NCI-H345 (cell line): ENCODE results near the gene B4GALT1.
"Not testable (repeated sequence)": the region's sequence is repeated elsewhere in the genome, so short reads cannot be mapped to it uniquely, and the experiment has no call there.

Source experiments
- DNase-seq: peaks from one replicate; lab custom pipeline; 2025; lab: John Stamatoyannopoulos, UW

B4GALT1 gene

DNA sequence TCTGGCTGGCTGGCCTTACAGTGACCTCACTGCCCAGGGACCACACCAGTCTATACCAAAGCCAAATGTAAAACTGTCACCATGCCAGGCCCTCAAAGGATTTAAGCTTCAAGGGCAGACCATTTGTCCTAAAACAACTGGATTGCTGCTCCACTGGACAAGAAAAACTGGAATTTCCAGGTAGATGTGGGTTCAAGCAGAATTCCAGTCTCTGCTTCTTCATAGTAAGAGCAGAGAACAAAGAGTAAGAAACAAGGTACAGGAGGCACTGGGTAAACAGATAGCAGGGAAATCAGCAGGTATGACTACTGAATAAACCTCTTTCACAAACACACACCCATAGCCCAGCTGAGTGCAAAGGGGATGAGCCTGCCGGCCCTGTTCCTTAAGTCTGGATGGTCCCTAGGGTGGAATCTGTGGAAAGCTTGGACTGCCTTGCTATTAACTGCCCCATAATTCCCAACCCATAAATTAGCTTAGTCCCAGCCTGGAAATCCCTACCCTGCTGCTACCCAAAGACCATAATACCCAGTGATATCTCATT, 5.5 kb downstream of the B4GALT1 start:
- DNase-seq = peak; percentile 65

DNA sequence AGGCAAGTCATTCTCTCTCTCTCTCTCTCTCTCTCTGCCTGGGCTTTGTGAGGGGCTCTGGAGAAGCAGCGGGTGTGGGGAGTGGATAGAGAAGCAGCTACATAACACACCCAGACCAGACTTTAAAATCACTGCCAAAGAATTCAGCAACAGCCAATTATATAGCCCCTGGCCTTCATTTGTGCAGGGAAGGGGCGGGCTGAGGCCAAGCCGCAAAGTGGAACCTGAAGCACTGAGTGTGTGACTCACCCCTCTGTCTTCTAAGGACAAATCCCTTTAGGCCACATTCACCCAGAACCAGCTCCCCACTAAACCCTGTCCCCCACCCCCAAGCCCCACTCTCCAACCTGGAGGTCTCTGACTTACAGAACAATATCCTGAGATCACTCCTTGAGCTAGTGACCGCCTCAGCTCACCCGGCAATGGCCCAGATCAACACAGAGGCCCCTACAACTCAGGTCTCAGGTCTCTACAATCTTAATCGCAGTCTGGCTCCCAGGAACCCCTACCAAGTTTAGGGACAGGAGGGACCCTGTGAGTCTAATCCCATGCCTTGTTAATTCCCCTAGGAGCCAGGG, 6.0 kb downstream of the B4GALT1 start:
- DNase-seq = no peak

DNA sequence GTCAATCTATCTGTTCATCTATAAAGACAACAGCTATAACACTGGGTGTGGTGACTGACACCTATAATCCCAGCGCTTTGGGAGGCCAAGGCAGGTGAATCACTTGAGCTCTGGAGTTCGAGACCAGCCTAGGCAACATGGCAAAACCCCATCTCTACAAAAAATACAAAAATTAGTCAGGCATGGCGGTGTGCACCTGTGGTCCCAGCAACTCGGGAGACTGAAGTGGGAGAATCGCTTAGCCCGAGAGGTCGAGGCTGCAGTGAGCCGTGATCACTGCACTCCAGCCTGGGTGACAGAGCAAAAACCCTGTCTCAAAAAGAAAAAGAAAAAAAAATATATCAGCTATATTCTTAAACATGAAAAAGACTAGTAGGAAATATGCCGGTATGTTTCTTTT, 6.7 kb downstream of the B4GALT1 start:
- not testable (repeated sequence) for DNase-seq

DNA sequence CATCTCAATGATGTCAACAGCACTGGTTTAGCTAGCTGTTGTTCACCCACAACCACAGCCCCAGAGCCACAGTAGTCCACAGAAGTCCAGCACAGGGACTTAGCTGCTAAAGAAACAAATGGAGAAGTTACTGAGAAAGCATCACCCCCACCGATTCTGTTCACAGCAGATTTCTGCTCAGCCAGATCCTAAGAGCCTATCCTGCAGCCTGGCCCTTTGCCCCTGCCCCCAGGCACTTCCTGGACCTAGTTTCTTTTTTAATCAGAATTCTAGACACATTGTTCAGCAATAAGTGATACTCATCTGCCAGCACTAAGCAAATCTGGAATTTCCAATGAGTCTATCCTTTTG, 7.4 kb downstream of the B4GALT1 start:
- DNase-seq = no peak

DNA sequence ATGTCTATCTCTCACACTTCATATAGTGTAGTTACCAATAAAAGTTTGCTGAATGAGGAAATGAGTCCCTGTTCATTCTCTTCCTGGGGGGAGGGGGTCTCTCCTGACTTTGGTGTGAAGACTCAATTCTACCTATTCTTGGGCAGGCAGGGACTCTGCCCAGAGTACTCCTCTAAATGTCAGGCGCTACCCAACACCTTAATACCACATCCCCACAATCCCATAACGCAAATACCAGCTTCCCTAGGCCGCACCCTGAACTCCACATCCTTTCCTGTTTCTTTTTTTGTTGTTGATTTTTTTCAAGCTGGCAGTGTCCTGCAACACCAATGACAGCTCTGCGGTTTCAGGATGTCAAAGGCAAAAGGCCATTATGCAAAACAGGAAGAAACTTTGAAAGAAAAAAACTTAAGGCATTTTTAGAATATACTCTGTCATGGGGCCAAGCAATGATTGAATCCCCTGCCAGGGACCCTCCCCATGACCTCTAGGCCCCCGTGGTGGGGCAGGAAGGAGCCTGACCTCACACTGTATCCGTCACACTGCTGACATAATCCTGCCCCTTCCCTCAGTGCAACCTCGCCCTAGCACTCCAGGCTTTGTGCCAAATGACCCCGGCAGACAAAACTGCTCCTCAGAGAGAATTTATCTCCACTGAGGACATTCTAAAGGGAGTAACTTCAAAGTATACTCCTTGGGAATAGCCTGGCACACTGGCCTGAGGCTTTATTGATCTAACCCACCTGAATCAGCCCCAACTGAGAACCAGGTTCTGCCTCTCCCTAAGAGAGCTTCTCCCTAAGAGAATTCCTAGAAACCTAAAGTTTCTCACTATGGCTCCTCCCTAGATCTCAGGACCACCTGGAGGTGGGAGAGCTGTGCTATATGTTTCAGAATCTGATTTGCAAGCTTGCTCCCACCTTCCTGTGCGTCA, 8.0 kb downstream of the B4GALT1 start:
- no peak for DNase-seq

DNA sequence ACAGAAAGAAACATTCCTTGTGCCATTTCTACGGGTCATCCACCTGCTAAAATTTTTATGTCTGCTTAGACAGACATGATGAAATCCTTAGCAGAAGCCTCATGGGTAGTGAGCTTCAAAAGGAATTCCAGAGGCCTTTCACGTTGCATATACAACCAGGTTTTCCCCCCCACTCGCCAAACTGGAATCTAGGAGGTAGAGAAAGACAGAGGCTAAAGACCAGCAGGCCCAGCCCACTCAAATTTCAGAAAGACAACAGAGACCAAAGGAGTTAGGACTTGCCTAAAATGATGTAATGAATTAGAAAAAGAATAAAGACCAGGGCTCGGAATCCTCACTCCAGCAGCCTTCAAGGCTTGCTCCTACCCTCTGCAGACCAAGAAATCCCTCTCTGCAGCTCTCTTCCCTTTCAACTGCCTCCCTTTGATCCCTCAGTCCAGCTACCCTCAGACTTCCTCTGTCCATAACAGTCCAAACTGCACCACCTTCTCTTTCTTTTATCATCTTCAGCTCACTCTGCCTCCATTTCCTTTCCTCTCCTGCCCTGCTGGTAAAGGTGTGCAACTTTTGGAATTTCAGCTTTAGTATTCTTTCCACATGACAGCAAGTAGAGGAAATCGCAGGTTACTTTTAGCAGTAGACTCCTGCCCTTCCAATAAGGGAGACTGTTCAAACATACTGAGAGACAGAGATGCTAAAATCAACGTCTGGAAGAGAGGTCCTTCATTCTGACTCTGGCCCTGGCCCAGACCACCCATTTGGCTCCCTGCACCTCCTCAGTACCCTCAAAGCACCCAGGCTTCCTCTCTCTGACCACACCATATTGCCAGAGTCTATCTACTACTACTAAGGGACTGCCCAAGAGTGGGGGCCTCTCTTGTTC, 8.9 kb downstream of the B4GALT1 start:
- no peak for DNase-seq

DNA sequence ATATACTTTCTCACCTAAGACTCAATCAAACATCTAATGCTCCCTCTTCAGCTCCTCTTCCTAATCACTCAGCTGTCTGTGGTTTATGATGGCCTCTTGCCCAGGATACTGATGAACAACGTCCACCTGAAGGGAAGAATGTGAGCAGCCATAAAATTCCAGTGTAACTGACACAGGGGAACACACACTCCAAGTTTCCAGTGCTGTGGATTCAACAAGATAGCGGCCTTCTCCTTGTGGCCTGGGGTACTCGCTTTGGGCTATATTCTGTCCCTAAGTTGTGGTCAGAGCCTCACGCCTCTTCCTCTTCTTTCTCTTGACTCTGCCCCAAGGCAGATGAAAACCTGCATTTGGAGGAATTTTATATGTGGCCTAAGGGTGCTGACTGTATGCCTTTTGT, 11.7 kb downstream of the B4GALT1 start:
- no peak for DNase-seq

DNA sequence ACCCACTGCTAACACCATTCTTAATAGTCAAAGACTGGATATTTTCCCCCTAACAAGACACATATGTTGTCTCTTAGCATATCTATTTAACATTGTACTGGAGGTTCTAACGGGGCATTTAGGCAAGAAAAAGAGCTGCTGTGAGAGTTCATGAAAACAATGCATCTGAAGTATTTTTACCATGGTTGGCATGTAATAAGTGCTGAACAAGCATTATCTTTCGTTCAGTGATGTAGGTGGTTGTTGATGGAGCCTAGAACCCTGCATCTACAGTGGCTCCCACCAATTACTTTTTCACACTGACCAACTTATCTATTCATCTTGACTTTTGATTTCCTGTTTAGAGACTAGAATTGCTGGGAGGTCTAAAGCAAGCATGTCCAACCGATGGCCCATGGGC, 12.8 kb downstream of the B4GALT1 start:
- no peak for DNase-seq

DNA sequence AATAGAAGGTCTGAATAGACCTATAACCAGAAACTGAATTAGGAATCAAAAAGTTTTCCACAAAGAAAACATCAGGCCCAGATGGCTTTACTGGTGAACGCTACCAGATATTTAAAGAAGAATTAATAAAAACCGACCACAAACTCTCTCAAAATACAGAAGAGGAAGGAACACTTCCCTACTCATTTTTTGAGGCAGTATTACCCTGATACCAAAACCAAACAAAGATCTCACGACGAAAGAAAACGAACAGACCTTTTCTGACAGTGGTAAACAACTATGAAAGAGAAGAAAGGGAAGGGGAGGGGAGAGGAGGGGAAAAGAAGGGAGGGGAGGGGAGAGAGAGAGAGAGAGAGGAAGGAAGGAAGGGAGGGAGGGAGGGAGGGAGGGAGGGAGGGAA, 13.5 kb downstream of the B4GALT1 start:
- no peak for DNase-seq

DNA sequence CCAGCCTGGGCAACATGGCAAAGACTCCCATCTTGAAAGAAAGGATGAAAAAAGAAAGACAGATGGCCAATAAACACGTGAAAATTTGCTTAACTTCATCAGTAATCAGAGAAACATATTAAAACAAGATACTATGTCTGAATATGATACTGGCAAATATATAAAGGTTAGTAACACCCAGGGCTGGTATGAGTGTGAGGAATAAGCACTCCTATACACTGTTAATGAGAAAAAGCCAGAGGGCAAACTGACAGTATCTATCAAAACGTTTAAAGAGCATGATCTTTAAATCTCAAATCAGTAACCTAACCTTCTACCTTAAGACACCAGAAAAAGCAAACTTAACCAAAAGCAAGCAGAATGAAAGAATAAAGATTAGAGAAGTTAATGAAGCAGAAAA, 14.1 kb downstream of the B4GALT1 start:
- DNase-seq = no peak

DNA sequence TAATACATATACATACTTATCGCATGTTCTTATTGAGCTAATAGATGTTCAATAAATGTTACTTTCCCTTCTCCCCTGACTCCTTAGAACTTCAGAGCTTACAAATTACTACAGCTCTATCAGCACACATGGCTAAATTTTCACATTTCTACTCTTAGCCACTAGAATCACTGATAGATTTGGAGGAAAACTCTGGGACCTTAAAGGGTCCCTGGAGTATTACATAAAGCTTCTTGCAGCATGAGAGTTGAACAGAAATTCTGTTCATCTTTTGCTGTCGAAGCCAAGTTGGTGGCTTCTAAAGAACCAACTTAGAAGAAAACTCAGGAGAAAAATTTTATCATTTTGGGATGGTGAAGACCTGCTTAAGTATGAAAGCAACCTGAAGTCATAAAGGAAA, 15.5 kb downstream of the B4GALT1 start:
- no peak for DNase-seq

DNA sequence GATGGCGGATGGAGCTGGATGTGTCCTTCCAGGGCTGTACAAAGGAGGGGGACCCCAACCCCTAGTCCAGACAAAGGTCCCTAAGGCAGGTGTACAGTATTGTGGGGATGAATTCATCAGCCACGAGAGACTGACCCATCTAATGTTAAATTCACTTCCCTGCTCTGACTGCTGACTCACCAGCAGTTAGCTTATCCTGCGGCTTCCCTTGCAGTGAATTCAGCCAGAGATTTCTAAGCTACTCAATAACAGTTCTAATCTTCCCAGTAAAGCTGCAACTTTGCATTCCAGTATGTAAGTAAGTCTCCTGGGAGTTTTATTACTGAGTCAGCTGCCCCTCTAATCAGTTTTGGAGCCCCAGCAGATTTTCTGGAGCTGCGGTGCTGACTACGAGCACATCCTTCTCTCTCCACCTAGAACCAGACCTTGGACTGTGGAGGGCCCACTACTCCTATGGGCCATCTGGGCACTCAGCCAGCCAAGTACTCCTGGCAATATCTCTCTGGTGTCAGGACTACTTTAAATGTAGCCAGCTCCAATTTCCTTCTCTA, 16.1 kb downstream of the B4GALT1 start:
- DNase-seq = no peak

DNA sequence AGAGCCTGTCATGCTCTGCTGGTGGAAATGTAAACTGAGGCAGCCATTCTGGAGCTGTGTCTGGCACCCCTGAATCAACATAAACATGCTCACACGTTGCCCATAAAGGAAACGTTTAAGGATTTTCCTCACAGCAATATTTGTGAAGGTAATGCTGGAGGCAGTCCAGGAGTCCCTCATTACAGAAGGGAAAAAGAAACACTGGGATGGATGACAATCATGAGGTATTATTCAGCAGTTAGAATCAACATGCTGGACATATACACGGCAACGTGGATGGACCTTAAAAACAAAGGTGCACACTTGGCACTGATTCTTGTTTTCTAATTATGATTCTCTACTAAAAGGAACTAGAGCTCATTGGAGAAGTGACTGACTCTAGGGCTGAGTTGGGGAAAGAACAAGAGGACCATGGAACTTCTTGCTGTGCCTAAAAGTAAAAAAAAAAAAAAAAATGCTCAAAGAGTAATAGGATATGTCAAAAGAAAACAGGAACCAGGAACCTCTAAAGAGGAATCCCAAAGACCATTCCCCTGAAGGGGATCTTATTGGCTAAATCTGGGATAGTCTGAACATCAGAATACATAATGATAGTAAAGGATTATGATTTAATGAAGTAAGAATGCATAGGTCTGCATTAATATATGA, 18.6 kb downstream of the B4GALT1 start:
- no peak for DNase-seq

DNA sequence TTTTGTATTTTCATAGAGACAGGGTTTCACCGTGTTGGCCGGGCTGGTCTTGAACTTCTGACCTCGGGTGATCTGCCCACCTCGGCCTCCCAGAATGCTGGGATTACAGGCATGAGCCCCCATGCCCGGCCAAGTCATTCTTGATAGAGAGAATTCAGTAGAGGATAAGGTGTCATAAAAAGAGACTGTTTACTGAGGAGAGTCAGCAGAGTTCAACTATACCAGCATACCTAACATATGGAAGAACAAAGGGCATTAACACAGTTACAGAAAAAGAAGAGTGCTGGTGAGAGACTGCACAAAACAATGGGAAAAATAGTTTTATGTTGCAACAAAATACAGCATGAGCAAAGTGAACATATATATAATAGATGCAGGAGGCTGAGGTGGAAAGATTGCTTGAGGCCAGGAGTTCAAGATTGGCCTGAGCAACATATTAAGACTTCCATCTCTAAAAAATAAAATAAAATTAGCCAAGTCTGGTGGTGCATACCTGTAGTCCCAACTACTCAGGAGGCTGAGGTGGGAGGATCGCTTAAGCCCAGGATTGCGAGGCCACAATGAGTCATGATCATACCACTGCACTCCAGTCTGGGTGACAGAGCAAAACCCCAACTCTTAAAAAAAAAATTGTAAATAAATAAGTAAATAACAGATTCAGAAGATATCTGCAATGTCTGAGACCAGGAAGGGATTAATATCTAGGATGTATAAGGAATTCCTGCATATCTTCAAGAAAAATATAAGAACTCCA, 19.5 kb downstream of the B4GALT1 start:
- DNase-seq = no peak

DNA sequence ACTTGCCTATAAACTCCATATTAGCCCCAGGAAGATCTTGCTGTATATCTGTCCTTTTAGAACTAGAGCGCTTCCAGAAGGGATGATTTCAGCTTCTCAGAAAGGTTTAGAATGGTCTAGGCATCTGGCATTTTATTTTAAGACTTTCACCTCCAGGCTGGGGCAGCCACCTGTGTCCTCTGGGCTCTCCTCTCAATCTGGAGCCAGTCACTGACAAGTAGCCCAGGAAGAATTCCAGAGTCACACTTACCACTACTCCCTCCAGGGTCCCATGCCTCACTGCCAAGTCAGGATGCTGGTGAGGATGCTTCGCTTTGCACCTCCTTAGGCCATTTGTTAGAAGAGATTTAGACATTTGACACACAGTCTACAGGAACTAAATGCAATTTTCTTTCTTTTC, 20.8 kb downstream of the B4GALT1 start:
- DNase-seq = no peak

DNA sequence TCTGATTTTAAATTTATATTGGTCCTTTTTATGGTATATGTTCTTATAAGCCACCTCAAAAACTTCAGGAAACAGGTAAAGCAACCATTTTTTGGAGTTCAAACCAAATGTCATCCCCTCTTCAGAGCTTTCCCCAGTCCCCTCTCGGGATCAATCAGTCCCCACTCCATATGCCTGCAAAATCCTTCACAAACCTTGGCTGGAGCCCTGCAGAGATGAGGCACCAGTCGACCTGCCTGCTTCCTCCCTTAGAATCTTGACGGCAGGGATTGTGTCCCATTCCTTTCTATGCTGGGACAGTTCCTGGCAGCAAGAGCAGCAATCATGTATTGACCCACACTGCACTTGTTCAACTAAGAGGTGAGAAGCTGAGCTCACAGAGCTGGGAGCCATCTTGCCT, 22.6 kb downstream of the B4GALT1 start:
- DNase-seq = no peak

DNA sequence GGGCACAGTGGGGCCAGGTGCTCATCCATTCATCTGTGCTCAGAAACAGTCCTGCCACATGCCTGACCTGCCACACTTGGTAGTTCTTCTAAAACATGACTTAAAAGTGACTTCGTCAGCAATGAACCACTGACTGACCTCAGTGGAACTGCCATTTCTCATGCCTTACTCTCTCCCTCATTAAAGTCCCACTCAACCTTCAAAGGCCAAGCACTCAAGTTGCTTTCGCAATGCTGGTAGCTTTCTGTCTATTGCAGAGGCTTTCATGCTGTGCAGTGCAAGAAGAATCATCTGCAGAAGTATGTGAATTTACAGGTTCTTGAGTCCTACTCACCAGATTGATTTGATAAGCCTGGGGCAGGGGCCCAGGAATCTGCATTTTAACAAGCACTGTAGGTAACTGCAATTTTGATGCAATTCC, 23.9 kb downstream of the B4GALT1 start:
- no peak for DNase-seq

DNA sequence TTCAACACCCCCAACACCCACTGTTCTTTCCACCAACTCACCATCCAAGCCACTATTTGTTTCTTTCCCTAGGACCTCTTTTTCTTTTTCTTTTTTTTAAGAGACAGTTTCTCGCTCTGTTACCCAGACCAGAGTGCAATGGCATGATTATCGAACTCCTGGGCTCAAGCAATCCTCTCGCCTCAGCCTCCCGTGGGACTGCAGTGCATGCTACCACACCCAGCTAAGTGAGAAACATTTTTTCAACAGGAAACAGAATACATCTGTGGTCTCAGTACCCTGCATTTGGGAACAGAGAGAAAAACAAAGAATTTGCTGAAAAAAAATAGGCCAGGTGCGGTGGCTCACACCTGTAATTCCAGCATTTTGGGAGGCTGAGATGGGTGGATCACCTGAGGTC, 24.6 kb downstream of the B4GALT1 start:
- no peak for DNase-seq

DNA sequence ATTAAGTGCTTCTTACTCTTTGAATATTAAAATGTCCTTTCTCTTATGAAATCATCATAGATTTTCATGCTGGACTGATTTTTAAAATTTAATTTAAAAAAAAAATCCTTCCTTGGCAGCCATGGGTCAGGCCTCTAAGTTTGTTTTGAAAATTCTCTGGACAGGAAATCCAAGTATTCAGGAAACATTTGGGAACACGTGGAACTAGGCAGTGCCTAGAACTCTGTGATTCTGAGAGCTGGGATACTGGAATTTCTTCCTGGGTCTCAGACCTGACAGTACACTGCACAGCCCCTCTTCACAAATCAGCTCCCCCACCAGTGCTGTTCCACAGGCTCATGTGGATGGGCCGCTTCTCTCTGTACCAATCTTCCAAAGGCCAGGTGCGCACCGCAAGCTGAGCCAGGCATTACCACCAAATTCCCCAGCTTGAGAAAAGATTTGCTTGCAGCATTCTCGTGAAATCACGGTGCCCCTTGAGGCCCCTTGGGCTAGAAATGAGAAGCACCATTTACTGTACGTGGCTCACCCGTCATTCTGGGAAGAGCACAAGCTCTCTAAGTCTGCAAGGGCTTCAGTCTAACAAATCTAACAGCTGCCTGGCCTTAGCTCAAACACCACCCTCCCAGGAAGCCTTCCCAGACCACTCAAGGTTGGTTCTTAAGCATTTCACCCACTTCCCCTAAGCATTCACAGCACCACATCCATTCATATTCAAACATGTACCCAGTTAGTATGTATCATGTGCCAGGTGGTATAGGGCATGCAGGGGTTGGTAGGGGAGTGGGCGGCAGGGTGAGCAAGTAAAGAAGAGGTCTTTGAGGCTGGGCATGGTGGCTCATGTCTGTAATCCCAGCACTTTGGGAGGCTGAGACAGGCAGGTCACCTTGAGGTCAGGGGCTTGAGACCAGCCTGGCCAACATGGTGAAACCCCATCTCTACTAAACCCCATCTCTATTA, 26.5 kb downstream of the B4GALT1 start:
- DNase-seq = no peak
